Mononuclear cell (primary cell): ENCODE measurements around the gene LRRN2. TPM values are rescaled to one million over a fixed set of nuclear protein-coding genes. Genes with fewer than 3 reads are reported as not detected.

Source experiments
- total RNA-seq: library from RNA; depleted of rRNA; stranded (reverse); fragments of >200 nt; gene quantifications from one replicate; pipeline ENCODE4 v1.2.3, GENCODE V29; 2012

The LRRN2 gene
- total RNA-seq, 1 donor = not detected

Other genes with a start within 250 kb of the LRRN2 start
- 18.1 TPM for gene PIK3C2B, start 190.9 kb downstream of the LRRN2 start, total RNA-seq
- 169 TPM for gene MDM4, start 169.3 kb downstream of the LRRN2 start, total RNA-seq
- gene NFASC, start 185.1 kb upstream of the LRRN2 start, total RNA-seq = under 0.01 TPM